Thoracic aorta (tissue), 2 donors: Measurements from ENCODE around the gene VAV2. TPM values are rescaled to one million over a fixed set of nuclear protein-coding genes. Genes with fewer than 3 reads are reported as not detected.

Experiments used
- ATAC-seq: fragments of 150-250 bp; one replicate; pipeline ENCODE4 v1.8.0; 2017; ENCODE audit warnings: low read depth; ENCODE audit not compliant: insufficient number of reproducible peaks, low FRiP score
- DNase-seq: peaks from one replicate; pipeline ENCODE4 v3.0.0-alpha.2; 2020; ENCODE audit warnings: low spot score
- H3K27ac ChIP-seq, 2 donors: fragments of 200-600 bp; sonication (generic); 1 replicate in 1 of 2; 2 replicates in 1 of 2; pipeline ENCODE4 v1.5.1; 2016; ENCODE audit warnings: mild to moderate bottlenecking in 2 of 2, moderate library complexity in 2 of 2
- H3K27me3 ChIP-seq: fragments of 200-600 bp; sonication (generic); replicated peaks from 2 replicates; pipeline ENCODE4 v1.6.0; 2016; ENCODE audit warnings: mild to moderate bottlenecking; ENCODE audit not compliant: insufficient read depth
- H3K36me3 ChIP-seq: fragments of 200-600 bp; sonication (generic); one replicate; pipeline ENCODE4 v1.5.1; 2016
- H3K4me1 ChIP-seq, 2 donors: fragments of 200-600 bp; sonication (generic); 1 replicate in 1 of 2; 2 replicates in 1 of 2; pipeline versions ENCODE4 v1.5.1 to v1.6.0; 2016; ENCODE audit warnings: low read depth in 2 of 2, mild to moderate bottlenecking in 1 of 2; ENCODE audit not compliant: control insufficient read depth in 1 of 2
- H3K4me3 ChIP-seq: fragments of 200-600 bp; sonication (generic); 2 replicates; pipeline ENCODE4 v1.5.1; 2016; ENCODE audit warnings: mild to moderate bottlenecking
- H3K9me3 ChIP-seq: fragments of 200-600 bp; sonication (generic); 2 replicates; pipeline ENCODE4 v1.5.1; 2016
- total RNA-seq, 2 donors: library from RNA; depleted of rRNA; stranded (reverse); fragments of >200 nt; gene quantifications; one replicate each; pipeline versions ENCODE4 v1.1.0 to v1.2.3, GENCODE V29; 2016
- TF ChIP-seq, protein P1 (sequence below): fragments of 200-600 bp; sonication (generic); IDR thresholded peaks from one replicate; pipeline ENCODE4 v1.5.1; 2019; ENCODE audit warnings: antibody characterized with exemption

Gene VAV2
- total RNA-seq, 2 donors from 2014 or later = 10.1 to 11.5 TPM

- no peaks in the 10 kb centered on the region for H3K9me3 ChIP-seq
- no peaks in the 10 kb centered on the region for H3K27me3 ChIP-seq
- no peaks in the 10 kb centered on the region for H3K4me1 ChIP-seq
- TF ChIP-seq, protein P1, sequence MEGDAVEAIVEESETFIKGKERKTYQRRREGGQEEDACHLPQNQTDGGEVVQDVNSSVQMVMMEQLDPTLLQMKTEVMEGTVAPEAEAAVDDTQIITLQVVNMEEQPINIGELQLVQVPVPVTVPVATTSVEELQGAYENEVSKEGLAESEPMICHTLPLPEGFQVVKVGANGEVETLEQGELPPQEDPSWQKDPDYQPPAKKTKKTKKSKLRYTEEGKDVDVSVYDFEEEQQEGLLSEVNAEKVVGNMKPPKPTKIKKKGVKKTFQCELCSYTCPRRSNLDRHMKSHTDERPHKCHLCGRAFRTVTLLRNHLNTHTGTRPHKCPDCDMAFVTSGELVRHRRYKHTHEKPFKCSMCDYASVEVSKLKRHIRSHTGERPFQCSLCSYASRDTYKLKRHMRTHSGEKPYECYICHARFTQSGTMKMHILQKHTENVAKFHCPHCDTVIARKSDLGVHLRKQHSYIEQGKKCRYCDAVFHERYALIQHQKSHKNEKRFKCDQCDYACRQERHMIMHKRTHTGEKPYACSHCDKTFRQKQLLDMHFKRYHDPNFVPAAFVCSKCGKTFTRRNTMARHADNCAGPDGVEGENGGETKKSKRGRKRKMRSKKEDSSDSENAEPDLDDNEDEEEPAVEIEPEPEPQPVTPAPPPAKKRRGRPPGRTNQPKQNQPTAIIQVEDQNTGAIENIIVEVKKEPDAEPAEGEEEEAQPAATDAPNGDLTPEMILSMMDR = no peak
- ATAC-seq (no peak), DNase-seq (no peak)
- no peak overlapping the region for H3K4me3 ChIP-seq
- no peaks in the 10 kb centered on the region for H3K36me3 ChIP-seq
- H3K27ac ChIP-seq = no peak overlapping the region
Observed at GRCh38 chr9:133971121-133971951, 20.8 kb downstream of the VAV2 start.

DNA sequence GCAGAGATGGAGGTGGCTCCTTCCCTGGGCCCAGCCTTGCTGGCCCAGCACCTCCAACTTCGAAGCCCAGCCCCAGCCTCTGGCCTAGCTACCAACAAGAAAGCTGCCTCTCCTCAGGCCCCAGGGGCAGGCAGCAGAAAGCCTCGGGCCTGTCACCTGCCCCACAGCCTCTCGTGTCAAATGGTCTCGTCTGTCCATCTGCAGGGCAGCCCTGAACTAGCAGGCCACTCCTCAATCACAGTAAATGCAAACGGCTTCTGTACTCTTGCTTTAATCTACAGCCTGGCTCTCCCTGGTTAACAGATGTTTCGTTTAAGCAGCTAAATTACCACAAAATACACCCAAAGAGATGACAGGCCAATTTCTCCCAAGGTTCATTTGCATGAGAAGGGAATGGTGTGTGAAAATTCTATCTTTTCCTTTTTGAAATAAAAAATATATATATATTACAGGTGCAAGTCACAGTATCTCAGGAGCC lies 21.5 kb downstream of the VAV2 start:
- DNase-seq (no peak), ATAC-seq (no peak)
- H3K36me3 ChIP-seq = no peaks in the 10 kb centered on the region
- no peak overlapping the region for H3K4me3 ChIP-seq
- H3K27ac ChIP-seq = no peak overlapping the region
- H3K4me1 ChIP-seq = no peaks in the 10 kb centered on the region
- TF ChIP-seq, protein P1 = no peak
- H3K9me3 ChIP-seq = no peaks in the 10 kb centered on the region
- no peaks in the 10 kb centered on the region for H3K27me3 ChIP-seq

DNA sequence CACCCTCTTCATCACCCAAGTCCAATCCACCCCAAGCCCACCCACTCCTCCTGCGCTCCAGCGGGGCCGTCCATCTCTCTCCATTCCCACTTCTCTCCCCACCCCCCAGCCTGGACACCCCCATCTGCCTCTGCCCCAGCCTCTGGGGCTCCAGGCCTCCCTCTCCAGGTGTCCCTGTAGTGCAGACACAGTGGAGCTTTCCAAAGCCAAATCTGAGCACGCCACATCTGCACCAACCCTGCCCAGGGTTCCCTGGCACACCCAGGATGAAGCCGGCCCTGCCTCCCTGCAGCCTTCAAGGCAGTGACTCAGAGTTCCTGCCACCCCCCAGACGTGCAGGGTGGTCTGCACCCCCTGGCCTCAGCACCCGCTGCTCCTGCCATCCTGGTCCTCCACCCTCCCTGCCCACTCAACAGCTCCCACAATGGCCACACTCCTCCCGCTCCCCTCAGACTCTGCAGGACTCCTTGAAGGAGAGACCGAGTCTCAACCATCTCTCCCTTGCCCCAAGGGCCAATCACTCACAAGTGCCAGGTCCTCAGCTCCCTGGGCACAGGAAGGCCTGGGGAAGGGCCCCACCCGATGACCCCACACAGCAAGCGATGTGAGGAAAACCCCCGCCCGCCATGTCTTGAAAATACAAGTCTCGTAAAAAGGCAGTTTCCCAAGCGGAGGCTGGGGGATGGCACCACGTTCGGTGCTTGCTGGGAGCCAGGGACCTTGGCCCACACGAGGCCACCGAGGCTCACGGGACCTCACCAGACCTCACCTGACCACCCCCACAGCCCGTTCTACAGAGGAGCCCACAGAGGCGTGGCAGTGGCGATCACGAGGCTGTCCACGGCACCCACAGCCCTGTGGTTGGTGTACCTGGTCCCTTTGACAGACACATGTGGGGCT lies 22.2 kb downstream of the VAV2 start:
- DNase-seq = no peak
- no peaks in the 10 kb centered on the region for H3K9me3 ChIP-seq
- no peak overlapping the region for H3K4me3 ChIP-seq
- no peak for ATAC-seq
- no peak overlapping the region for H3K27ac ChIP-seq
- H3K36me3 ChIP-seq = no peaks in the 10 kb centered on the region
- H3K4me1 ChIP-seq = no peaks in the 10 kb centered on the region
- H3K27me3 ChIP-seq = no peaks in the 10 kb centered on the region
- TF ChIP-seq, protein P1 = no peak

GRCh38 chr9:133968966-133969617 lies 23.0 kb downstream of the VAV2 start:
- Histone ChIP-seq H3K27me3 (no peaks in the 10 kb centered on the region), H3K36me3 (no peaks in the 10 kb centered on the region), H3K4me1 (no peaks in the 10 kb centered on the region), H3K9me3 (no peaks in the 10 kb centered on the region), H3K4me3 (no peak overlapping the region), H3K27ac (no peak overlapping the region)
- DNase-seq = no peak
- TF ChIP-seq, protein P1 = no peak
- ATAC-seq = no peak
